WERI-Rb-1 (cell line): ENCODE results near the gene EDAR.
A peak's percentile ranks its signal among the peaks of the same experiment; 100 is the strongest.

Source experiments
- DNase-seq: peaks from one replicate; pipeline ENCODE4 v3.0.0-alpha.2; 2020
- H3K27ac ChIP-seq: fragments of 250-450 bp; sonication (Bioruptor Pico); 2 replicates; pipeline ENCODE4 v1.5.1; 2020; ENCODE audit warnings: mild to moderate bottlenecking, moderate library complexity
- H3K27me3 ChIP-seq: fragments of 250-450 bp; sonication (Bioruptor Pico); 2 replicates; pipeline ENCODE4 v1.5.1; 2021; ENCODE audit warnings: mild to moderate bottlenecking, low read depth, moderate library complexity; ENCODE audit not compliant: insufficient read depth, severe bottlenecking
- H3K36me3 ChIP-seq: fragments of 250-450 bp; sonication (Bioruptor Pico); 2 replicates; pipeline ENCODE4 v1.5.1; 2020; ENCODE audit warnings: mild to moderate bottlenecking, moderate library complexity
- H3K4me3 ChIP-seq: 2 replicates; pipeline ENCODE4 v1.5.1; 2011; ENCODE audit warnings: low read depth, mild to moderate bottlenecking, control low read depth, low read length
- H3K9me3 ChIP-seq: fragments of 250-450 bp; sonication (Bioruptor Pico); 2 replicates; pipeline ENCODE4 v1.5.1; 2021; ENCODE audit warnings: mild to moderate bottlenecking, moderate library complexity; ENCODE audit not compliant: severe bottlenecking
- CTCF ChIP-seq: IDR thresholded peaks from 2 replicates; pipeline ENCODE4 v1.5.1; 2011; ENCODE audit warnings: low read depth, mild to moderate bottlenecking, control low read depth, inconsistent platforms, low read length

The EDAR gene

GRCh38 chr2:109013051-109013450 is 24.0 kb upstream of the EDAR start:
- Histone ChIP-seq H3K4me3 (no peak overlapping the region), H3K27me3 (no peaks in the 10 kb centered on the region), H3K36me3 (no peaks in the 10 kb centered on the region), H3K27ac (no peak overlapping the region), H3K9me3 (no peaks in the 10 kb centered on the region)
- DNase-seq: no peak
- TF ChIP-seq CTCF: no peak

- Histone ChIP-seq H3K27ac (no peak overlapping the region), H3K27me3 (no peaks in the 10 kb centered on the region), H3K4me3 (no peak overlapping the region), H3K9me3 (no peaks in the 10 kb centered on the region), H3K36me3 (no peaks in the 10 kb centered on the region)
- no peak for DNase-seq
- TF ChIP-seq CTCF: no peak
These were observed 21.0 kb upstream of the EDAR start for GRCh38 chr2:109009920-109010610.

- H3K4me3 ChIP-seq: no peak overlapping the region
- no peaks in the 10 kb centered on the region for H3K27me3 ChIP-seq
- TF ChIP-seq CTCF: no peak
- H3K36me3 ChIP-seq: no peaks in the 10 kb centered on the region
- peak overlapping the region; percentile 2; the same call in 1 of the 2 replicates for H3K27ac ChIP-seq
- DNase-seq: no peak
- no peaks in the 10 kb centered on the region for H3K9me3 ChIP-seq
These were observed 18.0 kb upstream of the EDAR start for GRCh38 chr2:109006971-109007370.

GRCh38 chr2:109005686-109006204 is 16.7 kb upstream of the EDAR start:
- no peak for TF ChIP-seq CTCF
- Histone ChIP-seq H3K9me3 (no peaks in the 10 kb centered on the region), H3K27me3 (no peaks in the 10 kb centered on the region), H3K36me3 (no peaks in the 10 kb centered on the region), H3K4me3 (no peak overlapping the region), H3K27ac (no peak overlapping the region)
- no peak for DNase-seq

- no peak for TF ChIP-seq CTCF
- no peak for DNase-seq
- no peaks in the 10 kb centered on the region for H3K36me3 ChIP-seq
- H3K4me3 ChIP-seq: no peak overlapping the region
- H3K27me3 ChIP-seq: no peaks in the 10 kb centered on the region
- no peak overlapping the region for H3K27ac ChIP-seq
- H3K9me3 ChIP-seq: no peaks in the 10 kb centered on the region
These were observed 12.2 kb upstream of the EDAR start for GRCh38 chr2:109001201-109001600.

GRCh38 chr2:109000738-109001137 is 11.7 kb upstream of the EDAR start:
- H3K36me3 ChIP-seq: no peaks in the 10 kb centered on the region
- no peak overlapping the region for H3K4me3 ChIP-seq
- no peak for DNase-seq
- H3K9me3 ChIP-seq: no peaks in the 10 kb centered on the region
- TF ChIP-seq CTCF: no peak
- no peaks in the 10 kb centered on the region for H3K27me3 ChIP-seq
- H3K27ac ChIP-seq: no peak overlapping the region
